NCI-H2227 (cell line): ENCODE results near the gene ERVV-1.
"Not testable (repeated sequence)": the region's sequence is repeated elsewhere in the genome, so short reads cannot be mapped to it uniquely, and the experiment has no call there.

Experiments used
- DNase-seq: peaks from one replicate; lab custom pipeline; 2025; ENCODE audit not compliant: unreplicated experiment; lab: John Stamatoyannopoulos, UW

Gene ERVV-1

GRCh38 chr19:53013621-53014020 is at the start of gene ERVV-1:
Gene ERVV-1 (plus strand): TSS chr19:53013921. CDS start chr19:53014091, 170 bp downstream.
- no peak for DNase-seq

GRCh38 chr19:52967772-52968171 is 45.9 kb upstream of the ERVV-1 start:
- no peak for DNase-seq

- no peak for DNase-seq
These were observed 32.4 kb upstream of the ERVV-1 start for GRCh38 chr19:52981329-52981728.

- not testable (repeated sequence) for DNase-seq
These were observed 30.6 kb upstream of the ERVV-1 start for GRCh38 chr19:52983167-52983566.

- no peak for DNase-seq
These were observed 26.5 kb upstream of the ERVV-1 start for GRCh38 chr19:52987221-52987620.

- DNase-seq, result no peak
These were observed 25.2 kb upstream of the ERVV-1 start for GRCh38 chr19:52988506-52988905.

GRCh38 chr19:52990759-52991418 is 22.8 kb upstream of the ERVV-1 start:
- DNase-seq, result no peak

- DNase-seq, result no peak
These were observed 22.2 kb upstream of the ERVV-1 start for GRCh38 chr19:52991484-52991883.

GRCh38 chr19:52992109-52993004 is 21.4 kb upstream of the ERVV-1 start:
- no peak for DNase-seq

- DNase-seq, result peak; percentile 88
These were observed 20.2 kb upstream of the ERVV-1 start for GRCh38 chr19:52993342-52994178.

GRCh38 chr19:52995711-52996110 is 18.0 kb upstream of the ERVV-1 start:
- no peak for DNase-seq

GRCh38 chr19:52997975-52998374 is 15.7 kb upstream of the ERVV-1 start:
- no peak for DNase-seq

- no peak for DNase-seq
These were observed 11.2 kb upstream of the ERVV-1 start for GRCh38 chr19:53002479-53002878.

- DNase-seq, result no peak
These were observed 9.5 kb upstream of the ERVV-1 start for GRCh38 chr19:53004242-53004641.

GRCh38 chr19:53007200-53007599 is 6.5 kb upstream of the ERVV-1 start:
- DNase-seq, result peak; percentile 33

GRCh38 chr19:53007606-53008005 is 6.1 kb upstream of the ERVV-1 start:
- no peak for DNase-seq

GRCh38 chr19:53008061-53008778 is 5.5 kb upstream of the ERVV-1 start:
- DNase-seq, result no peak

- no peak for DNase-seq
These were observed 3.2 kb upstream of the ERVV-1 start for GRCh38 chr19:53010494-53010893.

GRCh38 chr19:53012006-53012405 is 1.7 kb upstream of the ERVV-1 start:
- DNase-seq, result no peak

- no peak for DNase-seq
These were observed 1.4 kb downstream of the ERVV-1 start for GRCh38 chr19:53015159-53015558.

- DNase-seq, result no peak
These were observed 2.0 kb downstream of the ERVV-1 start for GRCh38 chr19:53015730-53016129.
